OCI-LY3 (cell line): ENCODE measurements around the gene TMEM37.

Experiments
- H2AFZ ChIP-seq: fragments of 200-600, 300-600 bp; shearing (Covaris generic); 2 replicates; pipeline ENCODE4 v1.6.0; 2014; ENCODE audit warnings: antibody characterized with exemption, low read depth, low read length
- H3K27ac ChIP-seq: fragments of 200-600, 300-600 bp; sonication (generic); 2 replicates; pipeline ENCODE4 v1.5.1; 2014; ENCODE audit warnings: mild to moderate bottlenecking, low read length, moderate library complexity, mixed read lengths
- H3K27me3 ChIP-seq: fragments of 200-600, 300-600 bp; sonication (generic); 2 replicates; pipeline ENCODE4 v1.6.1; 2014; ENCODE audit warnings: low read depth, low read length, mixed read lengths
- H3K36me3 ChIP-seq: fragments of 200-600, 300-600 bp; sonication (generic); replicated peaks from 2 replicates; pipeline ENCODE3; 2014; ENCODE audit warnings: low read depth, low read length, mixed read lengths
- H3K4me1 ChIP-seq: fragments of 300-600, 200-600 bp; sonication (generic); 2 replicates; pipeline ENCODE4 v1.6.1; 2014; ENCODE audit warnings: low read length, mixed read lengths
- H3K4me2 ChIP-seq: fragments of 200-600, 300-600 bp; sonication (generic); 2 replicates; pipeline ENCODE4 v1.6.1; 2014; ENCODE audit warnings: low read length, mixed read lengths
- H3K4me3 ChIP-seq: fragments of 300-600, 200-600 bp; sonication (generic); 2 replicates; pipeline ENCODE4 v1.5.1; 2014; ENCODE audit warnings: antibody characterized with exemption, mild to moderate bottlenecking, low read length, moderate library complexity
- H3K79me2 ChIP-seq: fragments of 300-600, 200-600 bp; shearing (Covaris generic); 2 replicates; pipeline ENCODE4 v1.6.1; 2014; ENCODE audit warnings: mild to moderate bottlenecking, low read length, mixed read lengths
- H3K9ac ChIP-seq: fragments of 300-600, 200-600 bp; shearing (Covaris generic); 2 replicates; pipeline ENCODE4 v1.6.0; 2014; ENCODE audit warnings: mild to moderate bottlenecking, low read length, moderate library complexity
- H3K9me3 ChIP-seq: fragments of 200-600, 300-600 bp; shearing (Covaris generic); 2 replicates; pipeline ENCODE4 v1.6.1; 2014; ENCODE audit warnings: low read length, mixed read lengths; ENCODE audit not compliant: insufficient read depth
- H4K20me1 ChIP-seq: fragments of 200-600, 300-600 bp; sonication (generic); 2 replicates; pipeline ENCODE4 v1.6.1; 2016; ENCODE audit warnings: low read length, mixed read lengths; ENCODE audit not compliant: insufficient read depth
- EZH2phosphoT487 ChIP-seq: fragments of 200-600 bp; shearing (Covaris generic); IDR thresholded peaks from 2 replicates; pipeline ENCODE4 v1.6.1; 2018; ENCODE audit warnings: antibody characterized with exemption, mixed run types, low read depth
- TF ChIP-seq, protein P1 (sequence below): fragments of 200-600, 300-600 bp; sonication (generic); IDR thresholded peaks from 2 replicates; pipeline ENCODE4 v1.5.1; 2014; ENCODE audit warnings: antibody characterized with exemption, low read length, low read depth

The TMEM37 gene

DNA sequence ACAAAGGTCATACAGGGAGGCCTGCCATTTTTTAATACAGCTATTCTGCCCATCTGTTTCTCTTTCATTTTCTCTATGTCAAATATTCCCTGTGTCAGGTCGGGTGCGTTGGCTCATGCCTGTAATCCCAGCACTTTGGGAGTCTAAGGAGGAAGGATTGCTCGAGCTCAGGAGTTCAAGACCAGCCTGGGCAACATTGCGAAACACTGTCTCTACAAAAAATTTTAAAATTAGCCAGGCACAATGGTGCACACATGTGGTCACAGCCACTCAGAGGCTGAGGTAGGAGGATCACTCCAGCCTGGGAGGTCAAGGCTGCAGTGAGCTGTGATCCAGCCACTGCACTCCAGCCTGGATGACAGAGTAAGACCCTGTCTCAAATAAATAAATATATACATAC is 34.7 kb downstream of the TMEM37 start:
- Histone ChIP-seq H4K20me1 (no peaks in the 10 kb centered on the region), H3K36me3 (no peaks in the 10 kb centered on the region), H3K9me3 (no peaks in the 10 kb centered on the region), H3K27ac (no peak overlapping the region), H2AFZ (no peak overlapping the region), H3K4me1 (no peaks in the 10 kb centered on the region), H3K79me2 (no peaks in the 10 kb centered on the region), H3K4me2 (no peak overlapping the region), H3K9ac (no peak overlapping the region), H3K27me3 (no peaks in the 10 kb centered on the region), H3K4me3 (no peak overlapping the region)
- TF ChIP-seq, protein P1, sequence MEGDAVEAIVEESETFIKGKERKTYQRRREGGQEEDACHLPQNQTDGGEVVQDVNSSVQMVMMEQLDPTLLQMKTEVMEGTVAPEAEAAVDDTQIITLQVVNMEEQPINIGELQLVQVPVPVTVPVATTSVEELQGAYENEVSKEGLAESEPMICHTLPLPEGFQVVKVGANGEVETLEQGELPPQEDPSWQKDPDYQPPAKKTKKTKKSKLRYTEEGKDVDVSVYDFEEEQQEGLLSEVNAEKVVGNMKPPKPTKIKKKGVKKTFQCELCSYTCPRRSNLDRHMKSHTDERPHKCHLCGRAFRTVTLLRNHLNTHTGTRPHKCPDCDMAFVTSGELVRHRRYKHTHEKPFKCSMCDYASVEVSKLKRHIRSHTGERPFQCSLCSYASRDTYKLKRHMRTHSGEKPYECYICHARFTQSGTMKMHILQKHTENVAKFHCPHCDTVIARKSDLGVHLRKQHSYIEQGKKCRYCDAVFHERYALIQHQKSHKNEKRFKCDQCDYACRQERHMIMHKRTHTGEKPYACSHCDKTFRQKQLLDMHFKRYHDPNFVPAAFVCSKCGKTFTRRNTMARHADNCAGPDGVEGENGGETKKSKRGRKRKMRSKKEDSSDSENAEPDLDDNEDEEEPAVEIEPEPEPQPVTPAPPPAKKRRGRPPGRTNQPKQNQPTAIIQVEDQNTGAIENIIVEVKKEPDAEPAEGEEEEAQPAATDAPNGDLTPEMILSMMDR: no peak
- no peak for TF ChIP-seq EZH2phosphoT487

DNA sequence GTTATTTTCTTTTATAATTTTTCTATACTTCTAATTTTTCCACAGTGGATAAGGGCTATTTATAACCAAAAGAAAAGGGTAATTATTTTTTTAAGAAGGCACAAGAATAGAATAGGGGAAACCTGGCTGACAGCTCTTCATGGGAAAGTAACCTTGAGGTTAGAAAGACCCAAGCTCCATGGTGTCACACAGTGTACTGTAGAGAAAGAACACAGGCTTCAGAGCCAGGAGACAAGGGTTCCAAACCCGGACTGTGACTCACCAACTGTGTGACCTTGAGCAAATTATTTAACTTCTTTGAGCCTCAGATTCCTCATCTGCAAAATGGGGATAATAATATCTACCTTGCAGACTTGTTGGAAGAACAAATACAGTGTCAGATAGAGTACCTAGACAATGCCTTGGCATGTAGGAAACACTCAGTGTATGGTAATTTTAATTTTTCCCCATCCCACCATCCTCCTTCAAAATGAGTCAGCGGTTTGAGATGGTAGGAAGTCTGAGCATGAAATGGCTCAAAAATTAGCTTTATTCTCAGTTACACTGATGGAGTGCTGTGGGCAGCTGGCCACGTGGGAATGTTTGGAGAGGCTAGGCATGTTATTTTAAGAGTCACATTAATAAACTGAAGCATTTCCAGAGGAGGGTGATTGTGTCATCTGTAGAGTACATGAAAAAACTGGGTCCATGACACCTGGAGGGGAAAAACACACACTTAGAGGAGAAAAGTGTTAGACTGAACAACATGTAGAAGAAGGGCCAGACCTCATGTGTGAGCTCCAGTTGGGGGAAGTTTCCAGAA is 36.7 kb downstream of the TMEM37 start:
- Histone ChIP-seq H3K27ac (no peak overlapping the region), H2AFZ (no peak overlapping the region), H3K36me3 (no peaks in the 10 kb centered on the region), H3K79me2 (no peaks in the 10 kb centered on the region), H3K4me1 (no peaks in the 10 kb centered on the region), H3K4me3 (no peak overlapping the region), H3K27me3 (no peaks in the 10 kb centered on the region), H3K9me3 (no peaks in the 10 kb centered on the region), H3K9ac (no peak overlapping the region), H3K4me2 (no peak overlapping the region), H4K20me1 (no peaks in the 10 kb centered on the region)
- no peak for TF ChIP-seq EZH2phosphoT487
- TF ChIP-seq, protein P1: no peak

DNA sequence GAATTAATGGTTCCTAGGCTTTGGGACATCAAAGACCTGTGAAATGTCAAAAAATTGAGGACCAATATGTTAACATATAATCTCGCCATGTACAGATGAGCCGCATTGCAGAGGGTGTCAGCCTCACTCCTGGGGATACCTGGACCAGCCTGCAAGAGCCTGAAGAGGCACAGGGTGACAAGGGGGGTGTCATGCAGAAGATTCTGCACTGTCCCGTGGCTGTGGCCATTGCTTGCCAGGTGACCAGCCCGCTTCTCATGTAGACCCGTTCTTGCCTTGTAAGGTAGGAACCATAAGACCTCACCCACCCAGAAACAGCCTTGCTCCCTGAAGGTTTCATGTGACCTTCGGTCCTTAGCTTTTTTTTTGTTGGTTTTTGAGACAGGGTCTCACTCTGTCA is 37.5 kb downstream of the TMEM37 start:
- no peak overlapping the region for H3K4me2 ChIP-seq
- H2AFZ ChIP-seq: no peak overlapping the region

DNA sequence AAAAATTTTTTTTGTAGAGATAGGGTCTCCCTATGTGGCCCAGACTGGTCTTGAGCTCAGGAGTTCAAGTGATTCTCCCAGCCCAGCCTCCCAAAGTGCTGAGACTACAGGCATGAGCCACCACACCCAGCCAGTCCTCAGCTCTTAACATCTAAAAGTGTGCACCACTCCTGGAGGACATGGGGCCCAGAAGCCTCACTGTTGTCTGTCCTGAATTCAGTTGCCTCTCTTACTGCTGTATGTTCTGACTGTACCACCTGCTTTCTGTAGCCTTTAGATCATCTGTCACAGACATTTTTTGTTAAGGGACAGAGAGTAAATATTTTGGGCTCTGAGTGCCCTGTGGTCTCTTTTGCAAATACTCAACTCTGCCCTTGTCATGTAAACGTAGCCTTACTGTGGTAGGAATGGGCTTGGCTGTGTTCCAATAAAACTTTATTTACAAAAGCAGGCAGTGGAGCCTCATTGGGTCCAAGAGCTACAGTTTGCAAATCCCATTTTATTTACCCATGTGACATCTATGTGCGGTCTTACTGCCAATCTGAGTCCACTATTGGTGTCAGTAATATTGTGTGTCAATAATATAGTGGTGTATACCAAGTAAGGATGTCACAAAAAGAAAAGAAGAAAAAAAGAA is 38.1 kb downstream of the TMEM37 start:
- Histone ChIP-seq H3K27me3 (no peaks in the 10 kb centered on the region), H3K36me3 (no peaks in the 10 kb centered on the region), H3K27ac (no peak overlapping the region), H3K4me1 (no peaks in the 10 kb centered on the region), H3K9me3 (no peaks in the 10 kb centered on the region), H3K4me2 (no peak overlapping the region), H3K79me2 (no peaks in the 10 kb centered on the region), H4K20me1 (no peaks in the 10 kb centered on the region), H2AFZ (no peak overlapping the region), H3K4me3 (no peak overlapping the region), H3K9ac (no peak overlapping the region)
- no peak for TF ChIP-seq EZH2phosphoT487
- TF ChIP-seq, protein P1: no peak

More for the DNA sequence above, 37.5 kb downstream of the TMEM37 start:
- no peak for TF ChIP-seq EZH2phosphoT487
- TF ChIP-seq, protein P1: no peak
- no peaks in the 10 kb centered on the region for H3K27me3 ChIP-seq
- no peak overlapping the region for H3K9ac ChIP-seq
- H3K9me3 ChIP-seq: no peaks in the 10 kb centered on the region
- no peaks in the 10 kb centered on the region for H4K20me1 ChIP-seq
- H3K79me2 ChIP-seq: no peaks in the 10 kb centered on the region
- no peak overlapping the region for H3K27ac ChIP-seq
- no peaks in the 10 kb centered on the region for H3K36me3 ChIP-seq
- no peaks in the 10 kb centered on the region for H3K4me1 ChIP-seq
- H3K4me3 ChIP-seq: no peak overlapping the region
